Skeletal muscle cell (primary cell): Measurements from ENCODE around the gene C2orf42.
A peak's percentile ranks its signal among the peaks of the same experiment; 100 is the strongest.
"Not testable (repeated sequence)": the region's sequence is repeated elsewhere in the genome, so short reads cannot be mapped to it uniquely, and the experiment has no call there.

Source experiments
- DNase-seq: peaks from one replicate; pipeline ENCODE4 v3.0.0-alpha.2; 2010; ENCODE audit warnings: low read depth
- H3K4me3 ChIP-seq: 2 replicates; pipeline ENCODE4 v1.5.1; 2011; ENCODE audit warnings: low read depth, mild to moderate bottlenecking, control low read depth, low read length, moderate library complexity

The C2orf42 gene

DNA sequence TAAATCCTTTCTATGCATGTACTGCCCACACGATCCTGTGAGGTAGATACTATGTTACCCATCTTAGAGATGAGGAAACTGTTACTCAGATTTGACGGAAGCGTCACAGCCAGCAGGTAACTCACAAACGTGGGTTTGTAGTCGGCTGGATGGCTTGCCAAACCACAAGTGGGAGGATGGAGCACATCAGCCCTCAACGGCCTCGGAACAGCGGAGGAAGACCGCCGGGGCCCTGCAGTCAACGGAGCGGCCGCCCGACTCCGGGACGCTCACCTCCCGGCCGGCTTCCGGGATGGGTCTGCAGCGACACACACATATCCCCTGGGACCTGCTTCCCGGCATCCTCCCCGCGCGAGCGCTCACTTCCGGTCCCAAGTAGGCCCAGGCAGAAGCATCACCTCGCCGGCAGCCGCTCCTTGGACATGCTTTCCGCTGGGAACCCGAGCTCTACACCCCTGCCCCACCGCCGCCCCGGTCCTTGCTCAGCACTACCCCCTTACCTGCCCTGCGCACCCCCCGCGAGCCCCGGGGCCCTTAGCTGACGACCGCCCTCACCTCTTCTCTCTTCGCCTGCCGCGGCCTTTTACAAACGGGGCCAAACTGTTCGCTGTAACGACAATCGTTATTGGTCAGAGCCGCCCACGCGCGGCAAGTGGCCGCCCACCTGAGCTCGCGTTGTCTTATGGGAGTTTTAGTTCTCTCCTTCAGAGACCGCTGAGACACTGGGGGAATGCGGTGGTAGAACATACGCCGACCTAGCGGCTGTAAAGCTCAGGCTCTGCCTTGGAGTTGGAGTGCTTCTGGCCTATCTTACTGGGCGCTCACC is at the start of gene C2orf42:
Gene C2orf42 (minus strand): TSS at position 602 of the 826 bp plus-strand sequence. CDS start 9,034 bp downstream, outside the sequence.
- peak; percentile 93 for DNase-seq
- peak within 1 kb of the TSS; percentile 64 for H3K4me3 ChIP-seq

- DNase-seq, result no peak
- no peak overlapping the region for H3K4me3 ChIP-seq
Observed at GRCh38 chr2:70240599-70240998, 49.8 kb upstream of the C2orf42 start.

DNA sequence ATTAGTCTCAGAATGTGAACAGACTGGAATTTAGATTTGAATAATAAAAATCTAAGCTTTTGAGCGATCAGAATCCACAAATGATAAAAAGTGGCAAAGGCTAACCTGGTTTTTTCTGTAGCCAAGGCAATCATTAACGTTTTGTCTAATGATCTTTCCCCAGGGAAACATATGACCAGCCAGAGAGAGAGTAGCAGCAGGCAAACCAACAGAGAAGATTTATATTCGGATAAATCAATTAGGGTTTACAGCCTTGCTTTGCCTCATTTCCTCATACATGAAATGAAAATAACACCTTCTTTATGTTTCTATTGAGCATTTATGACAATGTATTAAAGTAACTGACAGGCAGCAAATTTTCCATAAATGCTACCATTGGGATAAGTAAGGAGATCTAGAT is 43.1 kb upstream of the C2orf42 start:
- DNase-seq, result no peak
- H3K4me3 ChIP-seq, result no peak overlapping the region

DNA sequence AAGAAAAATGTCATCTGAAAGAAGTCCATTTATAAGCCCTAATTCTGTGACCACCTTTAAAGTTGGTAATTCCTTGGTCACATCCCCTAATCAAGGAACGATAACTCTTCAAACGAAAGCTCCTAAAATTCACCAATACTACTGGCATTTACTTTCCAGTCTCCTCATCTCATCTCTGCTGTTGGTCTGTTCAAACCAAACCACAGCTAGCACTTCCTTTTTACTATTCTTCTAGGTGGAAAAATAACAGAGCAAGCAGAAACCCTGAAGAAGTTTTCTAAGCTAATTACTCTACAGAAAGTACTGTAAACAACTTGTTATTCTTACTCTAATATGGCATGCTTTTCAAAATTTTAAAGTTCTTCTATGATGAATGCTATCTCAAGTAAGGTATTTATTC is 36.0 kb upstream of the C2orf42 start:
- H3K4me3 ChIP-seq, result no peak overlapping the region
- no peak for DNase-seq

- not testable (repeated sequence) for H3K4me3 ChIP-seq, DNase-seq
Observed at GRCh38 chr2:70223305-70223704, 32.5 kb upstream of the C2orf42 start.

DNA sequence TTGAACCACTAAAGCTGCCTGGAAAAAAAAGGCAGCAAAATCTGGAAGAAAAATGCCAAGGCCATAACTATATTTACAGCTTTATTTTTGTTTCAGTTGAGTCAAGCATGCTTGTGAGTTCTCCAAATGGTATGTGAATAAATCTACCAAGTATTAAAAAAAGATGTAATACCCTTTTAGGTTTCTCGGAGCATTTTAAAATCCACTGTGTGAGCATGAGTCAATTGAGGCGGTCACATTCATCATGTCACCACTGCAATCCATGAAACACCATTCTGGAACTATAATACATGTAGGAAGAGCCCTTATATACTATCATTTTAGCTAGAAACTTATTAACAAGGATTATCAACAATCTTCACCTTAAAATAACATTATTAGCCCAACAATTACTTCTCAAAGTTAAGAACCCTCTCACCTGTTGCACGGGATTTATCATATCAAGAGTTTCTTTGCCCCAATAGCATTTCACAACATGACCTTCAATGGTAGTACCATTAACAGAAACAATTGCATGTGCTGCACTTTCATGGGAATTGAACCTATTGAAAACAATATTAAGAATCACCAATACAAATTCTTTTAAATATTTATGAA is 24.2 kb upstream of the C2orf42 start:
- H3K4me3 ChIP-seq, result no peak overlapping the region
- DNase-seq, result peak; percentile 41

GRCh38 chr2:70214365-70214764 is 23.5 kb upstream of the C2orf42 start:
- DNase-seq, result no peak
- H3K4me3 ChIP-seq, result no peak overlapping the region

DNA sequence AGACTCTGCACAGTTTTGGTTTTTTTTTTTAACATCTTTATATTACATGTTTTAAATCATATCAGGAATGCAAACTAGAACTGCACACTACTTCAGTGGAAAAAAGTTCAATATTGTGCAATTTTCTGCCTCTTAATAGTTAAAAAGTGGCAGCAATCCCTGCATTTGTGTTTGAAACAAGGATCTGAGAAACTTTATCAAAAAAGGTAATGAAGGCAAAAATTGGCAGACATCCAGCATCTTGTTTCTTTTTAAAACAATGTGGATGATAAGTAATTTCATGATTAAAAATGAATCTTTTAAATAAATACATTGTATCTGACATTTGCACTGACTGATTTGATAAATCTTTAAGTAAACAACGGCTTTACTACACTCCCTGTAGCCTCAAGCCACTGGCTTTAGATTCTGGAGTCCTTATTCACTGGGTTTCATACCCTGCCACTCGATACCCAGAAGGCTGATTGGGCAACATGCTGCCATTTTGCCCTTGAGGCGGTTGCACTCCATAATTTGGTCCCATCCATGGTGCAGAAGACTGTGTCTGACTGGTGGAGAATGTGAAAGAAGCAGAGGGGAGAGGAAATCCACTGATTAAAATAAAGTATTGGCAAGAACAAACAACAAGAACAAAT is 21.6 kb upstream of the C2orf42 start:
- DNase-seq, result no peak
- H3K4me3 ChIP-seq, result no peak overlapping the region

DNA sequence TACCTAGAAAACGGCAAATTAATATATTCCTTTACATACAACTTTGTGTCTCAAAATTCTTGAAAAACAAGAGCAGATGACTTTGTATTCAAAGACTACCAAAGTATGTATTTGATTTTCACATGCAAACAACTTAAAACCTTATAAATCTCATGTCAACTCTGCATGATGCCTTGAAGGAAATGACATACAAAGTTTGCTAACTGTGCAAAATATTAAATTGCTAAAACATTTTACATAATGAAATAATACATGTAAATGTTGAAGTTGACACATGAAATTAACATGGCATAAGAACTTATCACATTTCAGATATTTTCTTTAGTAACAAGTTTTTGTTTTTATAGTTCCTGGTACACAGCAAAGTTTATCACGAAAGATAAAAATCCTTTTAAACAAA is 20.8 kb upstream of the C2orf42 start:
- no peak overlapping the region for H3K4me3 ChIP-seq
- no peak for DNase-seq

DNA sequence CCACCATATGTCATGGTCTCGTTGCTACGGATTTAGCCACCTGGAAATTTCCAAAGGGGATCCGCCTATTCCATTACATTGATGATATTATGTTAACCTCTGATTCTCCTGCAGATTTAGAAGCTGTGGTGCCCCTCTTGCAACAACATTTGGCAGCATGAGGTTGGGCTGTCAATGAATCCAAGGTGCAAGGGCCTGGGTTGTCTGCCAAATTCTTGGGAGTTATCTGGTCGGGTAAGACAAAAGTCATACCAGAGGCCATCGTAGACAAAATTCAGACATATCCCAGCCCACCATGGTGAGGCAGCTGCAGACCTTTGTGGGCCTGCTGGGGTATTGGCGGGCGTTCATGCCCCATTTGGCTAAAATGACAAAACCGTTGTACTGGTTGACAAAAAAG is 13.6 kb upstream of the C2orf42 start:
- no peak for DNase-seq
- H3K4me3 ChIP-seq, result no peak overlapping the region

GRCh38 chr2:70203086-70203485 is 12.3 kb upstream of the C2orf42 start:
- DNase-seq, result no peak
- no peak overlapping the region for H3K4me3 ChIP-seq

GRCh38 chr2:70202236-70202806 is 11.5 kb upstream of the C2orf42 start:
- no peak overlapping the region for H3K4me3 ChIP-seq

GRCh38 chr2:70201831-70202230 is 11.0 kb upstream of the C2orf42 start:
- no peak for DNase-seq
- no peak overlapping the region for H3K4me3 ChIP-seq

More at GRCh38 chr2:70202236-70202806, 11.5 kb upstream of the C2orf42 start:
- DNase-seq, result no peak

- H3K4me3 ChIP-seq, result no peak overlapping the region
- DNase-seq, result no peak
Observed at GRCh38 chr2:70201225-70201768, 10.5 kb upstream of the C2orf42 start.

DNA sequence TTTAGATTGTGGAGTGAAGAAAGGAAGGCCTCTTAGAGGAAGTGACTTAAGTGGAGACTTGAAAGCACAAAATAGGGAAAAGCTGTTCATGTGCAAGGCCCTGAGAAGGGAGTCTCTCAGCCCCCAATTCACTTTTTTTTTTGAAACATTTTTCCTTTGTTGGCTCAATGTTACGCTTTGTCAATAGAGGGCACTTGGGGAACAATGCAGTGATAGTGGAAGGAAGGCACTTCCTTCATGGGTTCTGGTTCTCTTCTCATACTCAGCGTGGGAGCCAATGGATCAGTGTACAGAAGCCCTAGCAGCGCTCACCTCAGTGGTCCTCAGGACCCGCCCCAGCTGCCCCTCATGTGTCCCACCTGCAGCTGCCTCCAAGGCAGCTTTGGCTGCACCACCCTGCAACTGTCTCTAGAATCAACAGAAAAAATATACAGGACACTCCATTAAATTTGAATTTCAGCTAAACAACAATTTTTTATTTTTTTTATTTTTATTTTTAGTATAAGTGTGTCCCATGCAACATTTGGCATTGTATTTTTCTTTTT is 8.6 kb upstream of the C2orf42 start:
- H3K4me3 ChIP-seq, result no peak overlapping the region
- DNase-seq, result no peak

DNA sequence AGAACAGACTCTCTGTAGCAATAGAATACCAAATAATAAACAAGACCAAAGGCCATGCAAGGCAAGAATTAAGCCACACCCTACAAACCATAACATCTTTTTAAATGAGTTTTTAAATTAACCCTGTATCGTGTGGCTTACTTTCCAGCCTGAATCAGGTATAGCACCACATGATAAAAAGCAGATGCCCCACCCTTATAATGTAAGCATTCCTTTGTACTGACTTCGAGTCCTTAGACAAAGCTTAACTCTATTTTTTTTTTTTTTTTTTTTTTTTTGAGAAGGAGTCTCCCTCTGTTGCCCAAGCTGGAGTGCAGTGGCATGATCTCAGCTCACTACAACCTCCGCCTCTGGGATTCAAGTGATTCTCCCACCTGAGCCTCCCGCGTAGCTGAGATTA is 1.7 kb upstream of the C2orf42 start:
- no peak overlapping the region for H3K4me3 ChIP-seq
- no peak for DNase-seq

GRCh38 chr2:70191244-70191735 is 471 bp upstream of the C2orf42 start:
- DNase-seq, result no peak
- peak overlapping the region; percentile 64 for H3K4me3 ChIP-seq

GRCh38 chr2:70188460-70188859 is 2.4 kb downstream of the C2orf42 start:
- DNase-seq, result no peak
- no peak overlapping the region for H3K4me3 ChIP-seq

GRCh38 chr2:70187170-70187569 is 3.6 kb downstream of the C2orf42 start:
- not testable (repeated sequence) for DNase-seq, H3K4me3 ChIP-seq
